H9 (cell line): ENCODE data around the gene ZSCAN1. TPM values are rescaled to one million over a fixed set of nuclear protein-coding genes. Genes with fewer than 3 reads are reported as not detected.

ENCODE experiments used
- DNase-seq: peaks from one replicate; pipeline ENCODE4 v3.0.0-alpha.2; 2017
- H2AFZ ChIP-seq: one replicate; pipeline ENCODE4 v1.6.1; 2013; ENCODE audit warnings: mild to moderate bottlenecking, low read length, control low read depth, moderate library complexity
- H2AK5ac ChIP-seq: 2 replicates; pipeline ENCODE4 v1.6.1; 2013; ENCODE audit warnings: low read length, control low read depth, mixed read lengths; ENCODE audit not compliant: insufficient read length
- H2BK120ac ChIP-seq: one replicate; pipeline ENCODE4 v1.6.1; 2013; ENCODE audit warnings: low read depth, mild to moderate bottlenecking, low read length, control low read depth, inconsistent platforms; ENCODE audit not compliant: poor library complexity, severe bottlenecking
- H2BK12ac ChIP-seq: 2 replicates; pipeline ENCODE4 v1.6.1; 2013; ENCODE audit warnings: low read length, control low read depth, mixed read lengths, low read depth; ENCODE audit not compliant: insufficient read length
- H2BK15ac ChIP-seq: 2 replicates; pipeline ENCODE4 v1.6.1; 2013; ENCODE audit warnings: low read depth, low read length, control low read depth
- H2BK20ac ChIP-seq: one replicate; pipeline ENCODE4 v1.6.1; 2013; ENCODE audit warnings: low read depth, mild to moderate bottlenecking, low read length, control low read depth, inconsistent platforms; ENCODE audit not compliant: poor library complexity, severe bottlenecking
- H2BK5ac ChIP-seq: 2 replicates; pipeline ENCODE4 v1.6.1; 2013; ENCODE audit warnings: low read length, control low read depth, mixed read lengths; ENCODE audit not compliant: insufficient read length
- H3K14ac ChIP-seq: 2 replicates; pipeline ENCODE4 v1.6.1; 2013; ENCODE audit warnings: low read length, control low read depth; ENCODE audit not compliant: insufficient read depth
- H3K18ac ChIP-seq: 2 replicates; pipeline ENCODE4 v1.6.1; 2013; ENCODE audit warnings: low read depth, mild to moderate bottlenecking, mixed read lengths, low read length, control low read depth; ENCODE audit not compliant: insufficient read length
- H3K23ac ChIP-seq: 2 replicates; pipeline ENCODE4 v1.6.1; 2013; ENCODE audit warnings: low read length, control low read depth, mixed read lengths, low read depth; ENCODE audit not compliant: insufficient read length
- H3K23me2 ChIP-seq: 2 replicates; pipeline ENCODE4 v1.6.1; 2013; ENCODE audit warnings: low read depth, mild to moderate bottlenecking, mixed read lengths, low read length, control low read depth; ENCODE audit not compliant: insufficient read length, poor library complexity, severe bottlenecking
- H3K27ac ChIP-seq: 2 replicates; pipeline ENCODE4 v1.5.1; 2013; ENCODE audit warnings: low read length, control low read depth, mixed read lengths, low read depth; ENCODE audit not compliant: insufficient read length
- H3K27me3 ChIP-seq: 2 replicates; pipeline ENCODE4 v1.6.1; 2013; ENCODE audit warnings: low read length, control low read depth, inconsistent platforms; ENCODE audit not compliant: insufficient read depth
- H3K4ac ChIP-seq: 2 replicates; pipeline ENCODE4 v1.6.1; 2013; ENCODE audit warnings: low read depth, mild to moderate bottlenecking, control low read depth, inconsistent platforms, low read length, moderate library complexity
- H3K4me1 ChIP-seq: 2 replicates; pipeline ENCODE4 v1.6.1; 2013; ENCODE audit warnings: low read length, control low read depth, inconsistent platforms; ENCODE audit not compliant: insufficient read depth
- H3K4me2 ChIP-seq: 2 replicates; pipeline ENCODE4 v1.6.1; 2013; ENCODE audit warnings: low read length, control low read depth, mixed read lengths; ENCODE audit not compliant: insufficient read length, insufficient read depth
- H3K56ac ChIP-seq: 2 replicates; pipeline ENCODE4 v1.6.1; 2013; ENCODE audit warnings: low read depth, mild to moderate bottlenecking, mixed read lengths, low read length, control low read depth; ENCODE audit not compliant: insufficient read length
- H3K79me1 ChIP-seq: 2 replicates; pipeline ENCODE4 v1.6.1; 2013; ENCODE audit warnings: low read depth, mild to moderate bottlenecking, moderate library complexity, low read length, control low read depth, inconsistent platforms; ENCODE audit not compliant: insufficient read depth, poor library complexity, severe bottlenecking
- H3K79me2 ChIP-seq: 2 replicates; pipeline ENCODE4 v1.6.1; 2013; ENCODE audit warnings: low read length, control low read depth, inconsistent platforms; ENCODE audit not compliant: insufficient read depth
- H3K9ac ChIP-seq: 2 replicates; pipeline ENCODE4 v1.6.1; 2013; ENCODE audit warnings: low read length, control low read depth, mixed read lengths; ENCODE audit not compliant: insufficient read length; ENCODE audit errors: extremely low read depth
- H3K9me3 ChIP-seq: one replicate; pipeline ENCODE4 v1.6.1; 2013; ENCODE audit warnings: low read depth, low read length, inconsistent platforms; ENCODE audit not compliant: control insufficient read depth
- H3T11ph ChIP-seq: one replicate; pipeline ENCODE4 v1.6.1; 2013; ENCODE audit warnings: mild to moderate bottlenecking, low read length, control low read depth, inconsistent platforms
- H4K20me1 ChIP-seq: one replicate; pipeline ENCODE4 v1.6.1; 2013; ENCODE audit not compliant: control insufficient read depth, insufficient read length, insufficient read depth
- H4K5ac ChIP-seq: 2 replicates; pipeline ENCODE4 v1.6.1; 2013; ENCODE audit warnings: low read depth, mild to moderate bottlenecking, mixed read lengths, low read length, control low read depth; ENCODE audit not compliant: insufficient read length
- H4K8ac ChIP-seq: replicated peaks from 2 replicates; pipeline ENCODE4 v1.6.1; 2013; ENCODE audit warnings: low read length, control low read depth, mixed read lengths, low read depth; ENCODE audit not compliant: insufficient read length
- H4K91ac ChIP-seq: 2 replicates; pipeline ENCODE4 v1.6.1; 2013; ENCODE audit warnings: low read depth, mild to moderate bottlenecking, moderate library complexity, mixed read lengths, low read length, control low read depth; ENCODE audit not compliant: insufficient read length
- H3K27ac Mint-ChIP-seq, 3 experiments: 2 replicates in 2 of 3; 3 replicates in 1 of 3; pipeline ENCODE4 v1.8.0; 2020 to 2021; ENCODE audit warnings: mixed read lengths in 3 of 3, mild to moderate bottlenecking in 1 of 3, moderate library complexity in 1 of 3
- H3K27me3 Mint-ChIP-seq: 2 replicates; pipeline ENCODE4 v1.8.0; 2021; ENCODE audit warnings: low read depth, mild to moderate bottlenecking, moderate library complexity, mixed read lengths
- H3K36me3 Mint-ChIP-seq, 3 experiments: 2 replicates in 2 of 3; 3 replicates in 1 of 3; pipeline ENCODE4 v1.8.0; 2020 to 2021; ENCODE audit warnings: low read depth in 3 of 3, mixed read lengths in 3 of 3; ENCODE audit not compliant: insufficient read depth in 1 of 3
- H3K4me1 Mint-ChIP-seq, 2 experiments: 2 replicates each; pipeline ENCODE4 v1.8.0; 2020; ENCODE audit warnings: mixed read lengths in 2 of 2
- H3K4me3 Mint-ChIP-seq, 2 experiments: 2 replicates in 1 of 2; 3 replicates in 1 of 2; pipeline ENCODE4 v1.8.0; 2020 to 2021; ENCODE audit warnings: mild to moderate bottlenecking in 2 of 2, mixed read lengths in 2 of 2, moderate library complexity in 1 of 2
- H3K9me3 Mint-ChIP-seq, 2 experiments: 2 replicates in 1 of 2; 3 replicates in 1 of 2; pipeline ENCODE4 v1.8.0; 2020; ENCODE audit warnings: mild to moderate bottlenecking in 2 of 2, mixed read lengths in 2 of 2, moderate library complexity in 1 of 2
- CTCF ChIP-seq: fragments of 200-600 bp; sonication (generic); conservative IDR thresholded peaks from 3 replicates; pipeline ENCODE4 v1.8.0; 2021; ENCODE audit warnings: antibody characterized with exemption, mild to moderate bottlenecking
- WGBS: extraction: QIAGEN DNeasy Blood & Tissue Kit; methylation state at CpG from one replicate; pipeline ENCODE4 v1.1.7; 2013; ENCODE audit warnings: missing lambda C conversion rate, low lambda C conversion rate, mixed read lengths; ENCODE audit not compliant: insufficient read length; ENCODE audit errors: extremely low coverage; 5-methylcytosine and 5-hydroxymethylcytosine counted together
- total RNA-seq: library from RNA; stranded (reverse); gene quantifications from 2 replicates; pipeline ENCODE4 v1.2.1, GENCODE V29; 2021

ZSCAN1 gene
- total RNA-seq, 1 experiment from 2014 or later: 1.2 TPM

- Histone ChIP-seq H3K23ac (no peak overlapping the region), H4K8ac (no peak overlapping the region), H2BK120ac (no peak overlapping the region), H3K79me1 (no peaks in the 10 kb centered on the region), H2BK5ac (no peak overlapping the region), H3K4me1 (peaks cover 4% of the 10 kb centered on the region; the same call in 1 of the 2 replicates), H3T11ph (no peak overlapping the region), H2BK15ac (no peak overlapping the region), H4K91ac (no peak overlapping the region), H4K20me1 (no peaks in the 10 kb centered on the region), H3K14ac (no peak overlapping the region; the same call in 1 of the 2 replicates), H3K27me3 (no peaks in the 10 kb centered on the region), H3K9me3 (no peaks in the 10 kb centered on the region), H2AFZ (no peak overlapping the region), H2BK12ac (no peak overlapping the region), H2AK5ac (no peak overlapping the region), H3K79me2 (no peaks in the 10 kb centered on the region), H3K27ac (peak overlapping the region; percentile 42), H3K9ac (peak overlapping the region; percentile 70), H3K23me2 (peaks cover 3% of the 10 kb centered on the region), H3K4ac (no peak overlapping the region; the same call in 1 of the 2 replicates), H3K56ac (no peak overlapping the region), H4K5ac (peak overlapping the region; percentile 82), H2BK20ac (no peak overlapping the region), H3K4me2 (peak overlapping the region; percentile 45), H3K18ac (peak overlapping the region; percentile 83)
- DNase-seq: no peak
- peaks cover 57 to 63% of the 10 kb centered on the region in 2 experiments for H3K9me3 Mint-ChIP-seq
- H3K27ac Mint-ChIP-seq: peak overlapping the region in 2 of 3 experiments; percentile 96; a peak in 5 of 7 replicates
- peak overlapping the region; percentile 73 to 74; a peak in 3 of 5 replicates for H3K4me3 Mint-ChIP-seq
- WGBS: no CpG with 5 or more reads among the region's 13 CpGs
- peaks cover 10 to 20% of the 10 kb centered on the region in 2 experiments for H3K4me1 Mint-ChIP-seq
- peaks cover 23 to 39% (median 29%) of the 10 kb centered on the region in 3 experiments for H3K36me3 Mint-ChIP-seq
- no peak for TF ChIP-seq CTCF
- H3K27me3 Mint-ChIP-seq: peaks cover 15% of the 10 kb centered on the region
Observed at GRCh38 chr19:58058467-58058866, 24.6 kb downstream of the ZSCAN1 start.
